OCI-LY7 (cell line): ENCODE data around the gene ACAN.

Experiments
- EZH2phosphoT487 ChIP-seq: fragments of 200-600 bp; sonication (generic); IDR thresholded peaks from 2 replicates; pipeline ENCODE4 v1.6.1; 2018; ENCODE audit warnings: low read depth, borderline replicate concordance, mild to moderate bottlenecking, mixed run types, antibody characterized with exemption, low read length, moderate library complexity, mixed read lengths
- TF ChIP-seq, protein P1 (sequence below): fragments of 200-600 bp; sonication (generic); conservative IDR thresholded peaks from 2 replicates; pipeline ENCODE4 v1.5.1; 2014; ENCODE audit warnings: mild to moderate bottlenecking, antibody characterized with exemption, low read length, moderate library complexity, mixed read lengths

GRCh38 chr15:88802250-88802990 lies 816 bp upstream of the ACAN start:
- TF ChIP-seq, protein P1, sequence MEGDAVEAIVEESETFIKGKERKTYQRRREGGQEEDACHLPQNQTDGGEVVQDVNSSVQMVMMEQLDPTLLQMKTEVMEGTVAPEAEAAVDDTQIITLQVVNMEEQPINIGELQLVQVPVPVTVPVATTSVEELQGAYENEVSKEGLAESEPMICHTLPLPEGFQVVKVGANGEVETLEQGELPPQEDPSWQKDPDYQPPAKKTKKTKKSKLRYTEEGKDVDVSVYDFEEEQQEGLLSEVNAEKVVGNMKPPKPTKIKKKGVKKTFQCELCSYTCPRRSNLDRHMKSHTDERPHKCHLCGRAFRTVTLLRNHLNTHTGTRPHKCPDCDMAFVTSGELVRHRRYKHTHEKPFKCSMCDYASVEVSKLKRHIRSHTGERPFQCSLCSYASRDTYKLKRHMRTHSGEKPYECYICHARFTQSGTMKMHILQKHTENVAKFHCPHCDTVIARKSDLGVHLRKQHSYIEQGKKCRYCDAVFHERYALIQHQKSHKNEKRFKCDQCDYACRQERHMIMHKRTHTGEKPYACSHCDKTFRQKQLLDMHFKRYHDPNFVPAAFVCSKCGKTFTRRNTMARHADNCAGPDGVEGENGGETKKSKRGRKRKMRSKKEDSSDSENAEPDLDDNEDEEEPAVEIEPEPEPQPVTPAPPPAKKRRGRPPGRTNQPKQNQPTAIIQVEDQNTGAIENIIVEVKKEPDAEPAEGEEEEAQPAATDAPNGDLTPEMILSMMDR, result no peak
- TF ChIP-seq EZH2phosphoT487, result no peak
